ENCODE results near the gene GFPT2.

The GFPT2 gene

DNA sequence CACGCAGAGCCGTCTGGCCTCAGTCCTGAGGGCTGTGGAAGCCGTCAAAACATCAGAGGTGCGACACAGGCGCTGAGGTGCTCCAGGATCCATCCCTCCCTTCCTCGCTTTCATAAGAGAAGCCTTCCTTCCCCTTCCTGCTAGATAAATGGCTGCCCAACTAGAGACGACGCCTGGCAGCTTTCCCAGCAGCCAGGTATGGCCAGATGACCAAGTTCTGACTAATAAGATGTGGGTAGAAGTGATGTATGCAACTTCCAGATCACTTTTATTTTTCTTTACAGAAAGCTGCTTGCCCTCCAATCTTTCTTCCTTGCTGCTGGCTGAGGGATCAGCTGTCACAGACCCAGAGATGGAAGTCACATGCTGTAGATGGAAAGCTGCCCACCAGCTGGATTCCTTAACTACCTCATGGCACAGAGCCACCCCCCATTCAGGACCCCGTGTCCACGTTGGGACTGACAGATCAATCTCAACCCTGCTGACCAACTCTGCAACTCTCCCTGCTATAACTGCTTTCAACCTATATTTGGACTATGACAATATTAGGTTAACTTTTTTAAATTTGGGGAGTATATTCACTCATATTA is 70.0 kb downstream of the GFPT2 start:
- DNase-seq (ENCODE audit: low read depth), result no peak

DNA sequence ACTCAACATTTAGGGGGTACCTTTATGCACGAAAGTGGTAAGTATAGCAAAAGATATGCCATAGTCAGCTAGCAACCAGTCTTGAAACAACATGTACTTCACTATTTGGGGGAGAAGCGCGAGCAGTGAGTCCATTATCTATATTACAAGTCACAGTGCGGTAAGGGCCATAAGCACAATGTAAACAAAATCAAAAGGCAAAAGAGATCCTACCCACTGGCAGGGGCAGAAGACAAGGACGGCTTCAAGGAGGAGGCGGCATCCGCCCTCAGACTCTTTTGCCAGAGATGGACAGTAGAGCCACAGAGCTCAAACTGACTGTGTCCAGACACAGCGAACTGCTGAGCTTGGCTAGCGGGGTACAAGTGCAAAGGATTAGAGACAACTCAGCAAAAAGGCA is 70.9 kb downstream of the GFPT2 start:
- no peak for DNase-seq (ENCODE audit: low read depth)

DNA sequence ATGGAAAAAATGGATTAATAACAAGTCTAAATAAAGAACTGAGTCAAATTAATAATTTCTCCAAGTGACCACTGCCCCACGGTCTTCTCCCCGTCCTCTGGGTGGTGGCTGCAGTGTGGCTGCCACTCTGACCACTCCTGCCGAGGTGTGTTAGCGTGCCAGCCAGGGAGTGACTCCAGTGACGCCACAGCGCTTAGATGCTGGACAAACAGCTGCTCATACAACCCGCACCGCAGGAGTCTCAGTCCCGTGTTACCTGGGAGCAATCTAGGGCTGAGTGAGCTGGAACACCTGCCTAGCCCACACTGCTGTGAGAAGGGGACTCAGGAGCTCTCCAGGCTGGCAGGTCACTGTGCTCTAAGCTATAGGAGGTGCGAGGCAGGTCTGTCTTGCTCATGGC is 71.4 kb downstream of the GFPT2 start:
- DNase-seq (ENCODE audit: low read depth), result no peak

GRCh38 chr5:180274695-180275094 is 78.4 kb downstream of the GFPT2 start:
- no peak for DNase-seq (ENCODE audit: low read depth)

- no peak for DNase-seq (ENCODE audit: low read depth)
Measured at GRCh38 chr5:180271221-180271620, 81.9 kb downstream of the GFPT2 start.

DNA sequence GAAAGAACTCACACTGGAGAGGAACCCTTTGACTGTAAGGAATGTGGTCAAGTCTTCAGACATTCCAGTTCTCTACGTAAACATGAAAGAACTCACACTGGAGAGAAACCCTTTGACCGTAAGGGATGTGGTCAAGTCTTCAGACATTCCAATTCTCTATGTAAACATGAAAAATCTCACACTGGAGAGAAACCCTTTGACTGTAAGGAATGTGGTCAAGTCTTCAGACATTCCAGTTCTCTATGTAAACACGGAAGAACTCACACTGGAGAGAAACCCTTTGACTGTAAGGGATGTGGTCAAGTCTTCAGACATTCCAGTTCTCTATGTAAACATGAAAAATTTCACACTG is 93.9 kb downstream of the GFPT2 start:
- DNase-seq (ENCODE audit: low read depth), result no peak

GRCh38 chr5:180253036-180253824 is 99.9 kb downstream of the GFPT2 start:
- DNase-seq (ENCODE audit: low read depth), result no peak

- no peak for DNase-seq (ENCODE audit: low read depth)
Measured at GRCh38 chr5:180251887-180252286, 101.2 kb downstream of the GFPT2 start.

- no peak for DNase-seq (ENCODE audit: low read depth)
Measured at GRCh38 chr5:180251141-180251540, 102.0 kb downstream of the GFPT2 start.
